GM12878 (cell line): Measurements from ENCODE around the gene ARAP1. TPM values are rescaled to one million over a fixed set of nuclear protein-coding genes. Genes with fewer than 3 reads are reported as not detected.

Experiments
- ATAC-seq: fragments of 200-7000 bp; cut with Tn5 transposase; 3 replicates; pipeline ENCODE4 v1.9.1; 2020; ENCODE audit warnings: mild to moderate bottlenecking, moderate library complexity
- BruUV-seq: library from RNA; stranded (reverse); fragments of 400-500 nt; replicated peaks from 2 replicates; lab custom pipeline; 2021; lab: Mats Ljungman, UMichigan
- CTCF ChIA-PET: fragments of 300-600 bp; sonication (Branson Sonifier 250); formaldehyde crosslinking; extraction: SDS; loops from one replicate; lab custom pipeline; 2021; ENCODE audit warnings: inconsistent platforms; lab: Yijun Ruan, JAX
- POLR2A ChIA-PET: fragments of 350-600 bp; formaldehyde crosslinking; extraction: SDS; loops from one replicate; lab custom pipeline; 2021; ENCODE audit warnings: inconsistent platforms; lab: Charles Lee
- RAD21 ChIA-PET: fragments of 300-600 bp; sonication (Branson Sonifier 250); formaldehyde crosslinking; loops from one replicate; lab custom pipeline; 2023; ENCODE audit warnings: antibody characterized with exemption; ENCODE audit not compliant: unreplicated experiment; lab: Charles Lee
- SMC1A ChIA-PET: fragments of 300-600 bp; sonication (Branson Sonifier 250); formaldehyde crosslinking; loops from one replicate; lab custom pipeline; 2023; ENCODE audit not compliant: unreplicated experiment, uncharacterized antibody; lab: Charles Lee
- DNase-seq: peaks from one replicate; pipeline ENCODE4 v3.0.0-alpha.2; 2011; ENCODE audit warnings: low read depth, low spot score
- FAIRE-seq: peaks from 3 replicates; lab custom pipeline; 2011; peaks lifted over from hg19 to GRCh38; lab: Jason Lieb, UNC
- H2AFZ ChIP-seq: 2 replicates; pipeline ENCODE4 v1.6.0; 2011; ENCODE audit warnings: low read depth, low read length, control low read depth; ENCODE audit not compliant: control insufficient read depth
- H3K27ac ChIP-seq: 2 replicates; pipeline ENCODE4 v1.5.1; 2011; ENCODE audit warnings: control low read depth; ENCODE audit not compliant: control insufficient read depth, insufficient read depth
- H3K27me3 ChIP-seq, 2 experiments: replicated peaks in 1 of 2; 2 replicates each; pipeline versions ENCODE4 v1.6.0 to v1.6.1; 2011; ENCODE audit warnings: low read length in 1 of 2; ENCODE audit not compliant: control insufficient read depth in 2 of 2, insufficient read depth in 2 of 2
- H3K36me3 ChIP-seq, 2 experiments: 2 replicates each; pipeline ENCODE4 v1.5.1; 2011; ENCODE audit warnings: low read length in 1 of 2; ENCODE audit not compliant: control insufficient read depth in 2 of 2, insufficient read depth in 2 of 2
- H3K4me1 ChIP-seq: 2 replicates; pipeline ENCODE4 v1.6.1; 2011; ENCODE audit warnings: mild to moderate bottlenecking, low read length, moderate library complexity, mixed read lengths; ENCODE audit not compliant: control insufficient read depth, insufficient read depth
- H3K4me2 ChIP-seq: 2 replicates; pipeline ENCODE4 v1.6.0; 2011; ENCODE audit warnings: control low read depth; ENCODE audit not compliant: control insufficient read depth, insufficient read depth
- H3K4me3 ChIP-seq: fragments of 200-600 bp; sonication (generic); 2 replicates; pipeline ENCODE4 v1.5.1; 2016
- H3K79me2 ChIP-seq: 2 replicates; pipeline ENCODE4 v1.6.0; 2011; ENCODE audit warnings: low read length; ENCODE audit not compliant: control insufficient read depth, insufficient read depth
- H3K9ac ChIP-seq: 2 replicates; pipeline ENCODE4 v1.8.0; 2011; ENCODE audit warnings: low read length, control low read depth, mixed read lengths; ENCODE audit not compliant: control insufficient read depth, insufficient read depth
- H3K9me3 ChIP-seq: replicated peaks from 3 replicates; pipeline ENCODE4 v1.5.1; 2011; ENCODE audit warnings: mild to moderate bottlenecking, low read length; ENCODE audit not compliant: control insufficient read depth, insufficient read depth
- H4K20me1 ChIP-seq: 2 replicates; pipeline ENCODE4 v1.6.0; 2011; ENCODE audit not compliant: control insufficient read depth, insufficient read depth
- ASH2L ChIP-seq: fragments of 300-600, 200-600 bp; sonication (generic); IDR thresholded peaks from 2 replicates; pipeline ENCODE4 v1.6.1; 2017; ENCODE audit warnings: low read depth, mild to moderate bottlenecking, borderline replicate concordance
- BCL11A ChIP-seq: IDR thresholded peaks from 2 replicates; pipeline ENCODE4 v1.6.1; 2011; ENCODE audit warnings: low read depth, low read length
- DPF2 ChIP-seq: fragments of 450-650 bp; IDR thresholded peaks from 2 replicates; pipeline ENCODE4 v1.6.1; 2017; ENCODE audit warnings: mild to moderate bottlenecking
- HDAC2 ChIP-seq: fragments of 200-600 bp; sonication (generic); IDR thresholded peaks from 2 replicates; pipeline ENCODE4 v1.6.1; 2017
- NFYB ChIP-seq: IDR thresholded peaks from 2 replicates; pipeline ENCODE4 v1.6.1; 2011; ENCODE audit warnings: low read depth, mild to moderate bottlenecking, low read length, improper control_type of control experiment, moderate library complexity; ENCODE audit not compliant: insufficient read depth
- PBX3 ChIP-seq: IDR thresholded peaks from 2 replicates; pipeline ENCODE4 v1.6.1; 2011; ENCODE audit warnings: mild to moderate bottlenecking, low read depth, low read length, moderate library complexity; ENCODE audit not compliant: insufficient replicate concordance
- WGBS: methylation state at CpG from one replicate; pipeline ENCODE4 v1.1.6; 2016; ENCODE audit warnings: low lambda C conversion rate; ENCODE audit not compliant: insufficient replicate concordance, insufficient coverage; ENCODE audit errors: missing lambda C conversion rate; 5-methylcytosine and 5-hydroxymethylcytosine counted together
- in situ Hi-C: fragments of 300-500 bp; cut with MboI; formaldehyde crosslinking; loops from 9 replicates; pipeline ENCODE4 v1.14.3; 2018; ENCODE audit warnings: mixed read lengths
- intact Hi-C: fragments of 100-400 bp; cut with micrococcal nuclease; formaldehyde crosslinking; loops from one replicate; pipeline ENCODE4 v1.14.2; 2022; ENCODE audit not compliant: unreplicated experiment
- polyA plus RNA-seq, 11 experiments: library from polyadenylated mRNA; depleted of rRNA in 4 of 11; unstranded in 6 of 11; stranded (reverse) in 5 of 11; fragments of >200 nt; fragmentation: Nextera tagmentation in 4 of 11; fragmentation: Illumina TruSeq in 1 of 11; extraction: Ambion mirVana in 4 of 11; extraction: Trizol in 1 of 11; gene quantifications; 1 replicate in 1 of 11; 2 replicates in 10 of 11; pipeline versions ENCODE4 v1.2.1 to v1.2.3, GENCODE V29; 2011 to 2016; ENCODE audit warnings: inconsistent platforms in 2 of 11, missing spikeins in 2 of 11, low read depth in 1 of 11
- total RNA-seq, 4 experiments: library from RNA; depleted of rRNA in 3 of 4; stranded (reverse); fragments of >200 nt in 3 of 4; fragmentation: Illumina TruSeq in 1 of 4; extraction: Trizol in 1 of 4; gene quantifications; 2 replicates each; pipeline versions ENCODE4 v1.2.1 to v1.2.3, GENCODE V29; 2013 to 2021

The ARAP1 gene
- total and polyA plus RNA-seq, 10 of the 15 experiments (the other 5 are each of a cell fraction or from before 2014, with no cell fraction given) = 0.55 to 102 (median 51.0) TPM

DNA sequence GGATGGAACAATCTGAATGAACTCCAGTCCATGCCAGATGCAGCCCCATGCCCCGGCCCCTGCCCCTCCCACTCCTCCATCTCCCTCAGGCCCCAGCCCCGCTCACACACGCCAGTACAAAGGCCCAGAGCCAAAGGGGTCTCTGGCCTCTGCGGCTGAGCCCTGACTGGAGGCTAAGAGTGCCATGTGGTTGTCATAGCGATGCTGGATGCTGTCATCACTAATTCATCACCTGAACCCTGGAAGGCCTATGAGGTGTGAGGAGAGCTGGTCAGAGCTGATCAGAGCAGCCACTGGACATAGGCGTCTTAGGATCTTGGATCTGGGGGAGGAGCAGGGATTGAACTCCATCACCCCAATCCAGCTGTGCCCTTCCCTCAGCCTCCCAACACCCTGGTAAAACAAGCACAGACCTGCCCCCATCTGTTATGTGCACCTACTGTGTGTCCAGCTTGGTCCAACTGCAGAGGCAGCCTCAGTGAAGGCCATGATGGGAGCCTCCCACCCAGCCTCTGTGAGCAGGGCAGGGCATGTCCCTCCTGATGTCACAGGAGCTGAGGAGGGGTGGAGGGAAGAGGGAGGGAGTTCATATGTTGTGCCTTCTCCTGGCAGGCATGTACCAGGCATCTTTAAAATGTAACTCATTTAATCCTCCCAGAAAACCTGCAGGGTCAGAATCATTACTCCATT is 94.7 kb downstream of the ARAP1 start:
- H3K9me3 ChIP-seq = no peaks in the 10 kb centered on the region
- ChIA-PET SMC1A (no interaction called here), CTCF (interaction anchor here (0.9 to 2.0 kb wide), 2 partner anchors 26 to 72 kb away, joined by 3 to 12 read pairs; no protein-coding TSS in a partner anchor), POLR2A (no interaction called here), RAD21 (no interaction called here)
- FAIRE-seq = no peak
- H3K36me3 ChIP-seq = no peaks in the 10 kb centered on the region
- no peak overlapping the region for H3K4me2 ChIP-seq
- in situ Hi-C loops (no loop called here), intact Hi-C loops (no loop called here)
- ATAC-seq = no peak
- no peak overlapping the region for H3K27ac ChIP-seq
- TF ChIP-seq DPF2 (no peak), PBX3 (no peak)
- H3K4me3 ChIP-seq = no peak overlapping the region
- H3K27me3 ChIP-seq = peaks cover 1 to 3% of the 10 kb centered on the region in 2 experiments; a peak in 3 of 4 replicates
- 25% methylated on average over 6 of the region's 6 CpGs for WGBS
- DNase-seq = no peak
- no peaks in the 10 kb centered on the region for H3K4me1 ChIP-seq
- BruUV-seq = no TSS peak
- H3K79me2 ChIP-seq = no peaks in the 10 kb centered on the region
- no peak overlapping the region for H2AFZ ChIP-seq
- H3K9ac ChIP-seq = no peak overlapping the region
- no peaks in the 10 kb centered on the region; the same call in 1 of the 2 replicates for H4K20me1 ChIP-seq

- POLR2A ChIA-PET = no interaction called here
- 41% methylated on average over 11 of the region's 11 CpGs for WGBS
These were observed 96.2 kb downstream of the ARAP1 start for GRCh38 chr11:72655896-72656464.

More at GRCh38 chr11:72655896-72656464, 96.2 kb downstream of the ARAP1 start:
- Histone ChIP-seq H3K36me3 (no peaks in the 10 kb centered on the region), H2AFZ (no peak overlapping the region), H3K9ac (no peak overlapping the region), H3K4me1 (no peaks in the 10 kb centered on the region), H3K27me3 (peaks cover 0 to 3% of the 10 kb centered on the region in 2 experiments; a peak in 2 of 4 replicates), H3K79me2 (no peaks in the 10 kb centered on the region), H3K4me3 (no peak overlapping the region), H4K20me1 (no peaks in the 10 kb centered on the region; the same call in 1 of the 2 replicates), H3K9me3 (no peaks in the 10 kb centered on the region), H3K4me2 (no peak overlapping the region), H3K27ac (no peak overlapping the region)
- no TSS peak for BruUV-seq
- ChIA-PET SMC1A (interaction anchor here (1.2 kb wide), 1 partner anchor 12 kb away, joined by 5 read pairs; no protein-coding TSS in a partner anchor), CTCF (interaction anchor here (1.2 kb wide), 1 partner anchor 12 kb away, joined by 3 read pairs; no protein-coding TSS in a partner anchor), RAD21 (no interaction called here)
- no peak for ATAC-seq
- TF ChIP-seq ASH2L (no peak), HDAC2 (no peak), NFYB (no peak), BCL11A (no peak)
- FAIRE-seq = no peak
- intact Hi-C loops (no loop called here), in situ Hi-C loops (no loop called here)
- no peak for DNase-seq
